Peyer's patch (tissue), 4 donors: ENCODE data around the gene CRISP3.

ENCODE experiments used
- CTCF ChIP-seq, 6 experiments: fragments of 450-650 bp in 4 of 6; fragments of 200-600 bp in 2 of 6; sonication (generic) in 1 of 6; IDR thresholded peaks; one replicate each; pipeline ENCODE4 v1.5.1; 2017 to 2019; ENCODE audit warnings: antibody characterized with exemption in 6 of 6, mild to moderate bottlenecking in 3 of 6, moderate library complexity in 1 of 6
- POLR2A ChIP-seq, 2 donors: fragments of 450-650 bp; IDR thresholded peaks; one replicate each; pipeline ENCODE4 v1.5.1; 2017; ENCODE audit warnings: antibody characterized with exemption in 2 of 2, mild to moderate bottlenecking in 2 of 2, moderate library complexity in 2 of 2

- no peak for TF ChIP-seq CTCF (IDR thresholded peaks at IDR 0.05)
- no peak for TF ChIP-seq POLR2A (IDR thresholded peaks at IDR 0.05)
Measured at GRCh38 chr6:49772285-49772684, 28.1 kb upstream of the CRISP3 start.
